Measurements from ENCODE around the gene DUSP14. TPM values are rescaled to one million over a fixed set of nuclear protein-coding genes. Genes with fewer than 3 reads are reported as not detected.

The DUSP14 gene
- total RNA-seq, 1 donor from 2014 or later = 19.2 TPM

DNA sequence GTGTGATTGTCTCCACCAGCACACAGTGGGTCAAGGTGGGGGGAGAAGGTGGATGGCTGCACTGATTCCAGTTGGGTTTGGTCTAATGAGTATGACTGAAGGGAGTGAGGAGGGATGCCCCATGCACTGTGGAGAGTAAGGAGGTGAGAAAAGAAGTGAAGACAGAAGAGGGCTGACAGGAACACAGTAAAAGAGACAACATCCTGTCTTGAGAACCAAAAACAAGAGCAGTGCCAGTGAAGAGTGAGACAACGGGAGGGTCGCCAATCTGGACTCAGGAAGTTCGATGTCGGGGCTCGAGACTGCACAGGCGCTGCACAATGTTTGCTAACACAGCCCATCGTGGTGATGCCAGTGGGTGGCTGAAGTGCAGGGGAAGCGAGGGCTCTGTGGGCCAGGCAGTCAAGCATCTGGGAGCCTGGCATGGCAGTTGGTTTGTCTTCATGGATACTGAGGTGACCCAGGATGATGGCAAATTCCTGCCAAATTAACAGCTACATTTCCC, 34.1 kb downstream of the DUSP14 start:
- DNase-seq (ENCODE audit: low spot score, unreplicated experiment) = no peak
- Mint-ChIP-seq H3K27me3 (no peaks in the 10 kb centered on the region), H3K4me3 (ENCODE audit: low read depth) (no peak overlapping the region), H3K4me1 (ENCODE audit: low read depth) (no peaks in the 10 kb centered on the region), H3K27ac (no peak overlapping the region), H3K9me3 (ENCODE audit: low read depth) (no peaks in the 10 kb centered on the region), H3K36me3 (ENCODE audit: insufficient read depth) (peaks cover 10% of the 10 kb centered on the region)
- TF ChIP-seq, protein P1, sequence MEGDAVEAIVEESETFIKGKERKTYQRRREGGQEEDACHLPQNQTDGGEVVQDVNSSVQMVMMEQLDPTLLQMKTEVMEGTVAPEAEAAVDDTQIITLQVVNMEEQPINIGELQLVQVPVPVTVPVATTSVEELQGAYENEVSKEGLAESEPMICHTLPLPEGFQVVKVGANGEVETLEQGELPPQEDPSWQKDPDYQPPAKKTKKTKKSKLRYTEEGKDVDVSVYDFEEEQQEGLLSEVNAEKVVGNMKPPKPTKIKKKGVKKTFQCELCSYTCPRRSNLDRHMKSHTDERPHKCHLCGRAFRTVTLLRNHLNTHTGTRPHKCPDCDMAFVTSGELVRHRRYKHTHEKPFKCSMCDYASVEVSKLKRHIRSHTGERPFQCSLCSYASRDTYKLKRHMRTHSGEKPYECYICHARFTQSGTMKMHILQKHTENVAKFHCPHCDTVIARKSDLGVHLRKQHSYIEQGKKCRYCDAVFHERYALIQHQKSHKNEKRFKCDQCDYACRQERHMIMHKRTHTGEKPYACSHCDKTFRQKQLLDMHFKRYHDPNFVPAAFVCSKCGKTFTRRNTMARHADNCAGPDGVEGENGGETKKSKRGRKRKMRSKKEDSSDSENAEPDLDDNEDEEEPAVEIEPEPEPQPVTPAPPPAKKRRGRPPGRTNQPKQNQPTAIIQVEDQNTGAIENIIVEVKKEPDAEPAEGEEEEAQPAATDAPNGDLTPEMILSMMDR (IDR thresholded peaks at IDR 0.05; ENCODE audit: unreplicated experiment) = no peak

DNA sequence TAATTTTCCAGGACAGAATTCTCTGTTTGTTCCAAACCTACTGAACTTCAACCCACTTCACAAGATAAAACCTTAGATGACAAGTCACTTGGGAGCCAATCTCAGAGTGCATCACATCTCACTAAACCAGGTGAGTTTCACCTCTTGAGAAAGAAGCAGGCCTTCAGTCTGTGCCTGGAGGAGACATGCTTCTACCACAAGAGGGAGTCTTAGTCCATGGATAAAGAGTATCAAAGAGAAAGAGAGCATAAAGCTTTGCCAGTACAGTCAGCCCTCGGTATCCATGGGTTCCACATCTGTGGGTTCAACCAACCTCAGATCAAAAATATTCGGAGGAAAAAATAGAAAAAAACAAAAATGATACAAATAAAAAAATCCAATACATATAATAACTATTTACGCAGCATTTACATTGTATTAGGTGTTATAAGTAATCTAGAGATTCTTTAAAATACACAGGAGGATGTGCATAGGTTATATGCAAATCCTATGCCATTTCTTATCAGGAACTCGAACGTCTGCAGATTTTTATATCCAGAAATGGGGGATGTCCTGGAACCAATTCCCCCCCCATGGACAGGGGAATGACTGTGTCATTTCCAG, 37.7 kb downstream of the DUSP14 start:
- H3K27ac Mint-ChIP-seq = no peak overlapping the region
- DNase-seq (ENCODE audit: low spot score, unreplicated experiment) = no peak
- TF ChIP-seq, protein P1 (IDR thresholded peaks at IDR 0.05; ENCODE audit: unreplicated experiment) = peak; percentile 79
- H3K27me3 Mint-ChIP-seq = no peaks in the 10 kb centered on the region
- no peaks in the 10 kb centered on the region for H3K9me3 Mint-ChIP-seq (ENCODE audit: low read depth)
- H3K4me3 Mint-ChIP-seq (ENCODE audit: low read depth) = no peak overlapping the region
- no peaks in the 10 kb centered on the region for H3K4me1 Mint-ChIP-seq (ENCODE audit: low read depth)
- H3K36me3 Mint-ChIP-seq (ENCODE audit: insufficient read depth) = peaks cover 20% of the 10 kb centered on the region

DNA sequence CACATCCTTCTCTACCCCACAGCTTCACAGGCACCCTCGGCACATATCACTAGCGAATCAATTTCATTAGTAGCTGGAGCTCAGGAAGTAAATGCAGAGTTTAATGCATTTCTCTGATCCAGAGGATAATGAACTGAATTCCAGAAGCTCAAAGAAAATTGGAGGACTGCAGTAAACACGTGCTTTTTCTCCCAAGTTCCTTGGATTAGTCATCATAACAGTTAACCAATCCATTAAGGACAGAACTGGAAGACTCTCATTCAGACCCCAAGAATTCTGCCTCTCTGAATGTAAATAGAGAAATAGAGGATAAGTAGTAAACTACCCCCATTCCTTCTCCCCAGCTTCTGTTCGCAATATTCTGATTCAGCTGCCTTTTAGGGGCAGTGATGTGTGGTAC, 40.7 kb downstream of the DUSP14 start:
- DNase-seq (ENCODE audit: low spot score, unreplicated experiment) = no peak
- H3K27ac Mint-ChIP-seq = no peak overlapping the region
- H3K4me3 Mint-ChIP-seq (ENCODE audit: low read depth) = no peak overlapping the region
- H3K36me3 Mint-ChIP-seq (ENCODE audit: insufficient read depth) = peaks cover 16% of the 10 kb centered on the region
- TF ChIP-seq, protein P1 (IDR thresholded peaks at IDR 0.05; ENCODE audit: unreplicated experiment) = no peak
- no peaks in the 10 kb centered on the region for H3K9me3 Mint-ChIP-seq (ENCODE audit: low read depth)
- no peaks in the 10 kb centered on the region for H3K27me3 Mint-ChIP-seq
- H3K4me1 Mint-ChIP-seq (ENCODE audit: low read depth) = no peaks in the 10 kb centered on the region

DNA sequence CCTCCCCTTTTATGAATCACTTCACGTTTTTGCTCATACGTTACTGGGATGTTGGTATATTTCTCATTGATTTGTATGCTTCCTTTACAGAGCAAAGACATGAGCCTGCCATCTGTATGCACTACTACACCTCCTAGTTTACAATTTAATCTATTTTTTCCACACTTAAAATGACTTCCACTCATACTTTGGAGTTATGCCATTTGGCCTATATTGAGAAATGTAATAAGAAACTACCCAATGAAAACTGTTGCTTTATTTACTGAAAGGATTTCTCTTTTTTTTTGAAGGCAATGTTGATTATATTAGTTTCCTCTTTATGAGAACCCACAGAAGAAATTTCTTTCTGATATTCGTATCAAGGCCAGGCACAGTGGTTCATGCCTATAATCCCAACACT, 43.1 kb downstream of the DUSP14 start:
- H3K4me3 Mint-ChIP-seq (ENCODE audit: low read depth) = no peak overlapping the region

DNA sequence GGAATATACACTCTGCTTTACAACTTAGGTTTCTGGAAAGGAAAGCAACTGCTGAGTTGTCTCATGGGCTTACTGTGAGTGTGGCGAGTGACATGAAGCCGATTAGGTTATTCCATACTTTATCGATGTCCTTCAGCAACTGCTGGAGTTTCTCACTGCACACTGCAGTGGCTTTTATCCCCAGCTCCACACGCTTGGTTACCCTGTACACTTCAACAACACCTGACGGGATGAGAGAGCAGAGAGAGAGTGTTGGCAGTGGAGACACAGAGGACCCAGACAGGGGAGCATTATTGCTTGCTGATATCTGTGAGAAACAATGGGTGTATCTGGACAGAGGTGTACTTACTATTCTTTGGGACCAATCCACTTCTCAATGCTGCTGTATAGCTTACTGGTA, 46.2 kb downstream of the DUSP14 start:
- H3K27me3 Mint-ChIP-seq = no peaks in the 10 kb centered on the region
- TF ChIP-seq, protein P1 (IDR thresholded peaks at IDR 0.05; ENCODE audit: unreplicated experiment) = no peak
- H3K4me3 Mint-ChIP-seq (ENCODE audit: low read depth) = no peak overlapping the region

More for the DNA sequence above, 43.1 kb downstream of the DUSP14 start:
- no peak for DNase-seq (ENCODE audit: low spot score, unreplicated experiment)
- H3K27ac Mint-ChIP-seq = no peak overlapping the region
- no peaks in the 10 kb centered on the region for H3K9me3 Mint-ChIP-seq (ENCODE audit: low read depth)
- H3K4me1 Mint-ChIP-seq (ENCODE audit: low read depth) = no peaks in the 10 kb centered on the region
- peaks cover 26% of the 10 kb centered on the region for H3K36me3 Mint-ChIP-seq (ENCODE audit: insufficient read depth)
- TF ChIP-seq, protein P1 (IDR thresholded peaks at IDR 0.05; ENCODE audit: unreplicated experiment) = no peak
- no peaks in the 10 kb centered on the region for H3K27me3 Mint-ChIP-seq

More for the DNA sequence above, 46.2 kb downstream of the DUSP14 start:
- no peaks in the 10 kb centered on the region for H3K4me1 Mint-ChIP-seq (ENCODE audit: low read depth)
- peaks cover 28% of the 10 kb centered on the region for H3K36me3 Mint-ChIP-seq (ENCODE audit: insufficient read depth)
- DNase-seq (ENCODE audit: low spot score, unreplicated experiment) = no peak
- H3K27ac Mint-ChIP-seq = no peak overlapping the region
- no peaks in the 10 kb centered on the region for H3K9me3 Mint-ChIP-seq (ENCODE audit: low read depth)

All from progenitor cell of endocrine pancreas (in vitro differentiated cells).